Adrenal gland (tissue), 12 donors: ENCODE measurements around the gene HM13. TPM values are rescaled to one million over a fixed set of nuclear protein-coding genes. Genes with fewer than 3 reads are reported as not detected.
A peak's percentile ranks its signal among the peaks of the same experiment; 100 is the strongest.

Source experiments
- DNase-seq, 7 donors: peaks; one replicate each; pipeline ENCODE4 v3.0.0-alpha.2; 2019 to 2020
- H3K27ac ChIP-seq, 5 donors: fragments of 200-600 bp; sonication (generic) in 4 of 5; 1 replicate in 3 of 5; 2 replicates in 2 of 5; pipeline versions ENCODE4 v1.5.1 to v1.8.0; 2016 to 2020; ENCODE audit warnings: mild to moderate bottlenecking in 1 of 5
- H3K27me3 ChIP-seq: fragments of 200-600 bp; 2 replicates; pipeline ENCODE4 v1.8.0; 2021
- H3K36me3 ChIP-seq, 2 donors: fragments of 200-600 bp; replicated peaks in 1 of 2; 1 replicate in 1 of 2; 2 replicates in 1 of 2; pipeline versions ENCODE4 v1.5.1 to v1.8.0; 2018 to 2022
- H3K4me1 ChIP-seq, 2 donors: fragments of 200-600 bp; replicated peaks in 1 of 2; 1 replicate in 1 of 2; 2 replicates in 1 of 2; pipeline versions ENCODE4 v1.5.1 to v1.8.0; 2018 to 2021
- H3K4me3 ChIP-seq, 4 donors: fragments of 200-600 bp; sonication (generic) in 3 of 4; one replicate each; pipeline ENCODE4 v1.5.1; 2016 to 2018
- H3K9me3 ChIP-seq, 3 donors: fragments of 200-600 bp; sonication (generic) in 1 of 3; replicated peaks in 1 of 3; 1 replicate in 2 of 3; 2 replicates in 1 of 3; pipeline versions ENCODE4 v1.5.1 to v1.8.0; 2016 to 2021
- POLR2A ChIP-seq, 2 donors: fragments of 450-650 bp; IDR thresholded peaks; one replicate each; pipeline ENCODE4 v1.6.1; 2017; ENCODE audit warnings: antibody characterized with exemption in 2 of 2, mild to moderate bottlenecking in 2 of 2, moderate library complexity in 1 of 2
- WGBS, 4 donors: extraction: QIAGEN DNeasy Blood & Tissue Kit in 2 of 4; methylation state at CpG; one replicate each; pipeline versions ENCODE4 v1.1.5 to v1.1.7; 2013 to 2017; 5-methylcytosine and 5-hydroxymethylcytosine counted together
- intact Hi-C, 2 donors: fragments of 100-400 bp; cut with DNase I; formaldehyde crosslinking; loops; one replicate each; pipeline versions ENCODE4 v1.14.1 to v1.15.0; 2022 to 2023
- polyA plus RNA-seq, 3 donors: library from polyadenylated mRNA; stranded (reverse); fragments of 200-250 nt in 2 of 3; fragments of 350-450 nt in 1 of 3; fragmentation: Illumina TruSeq in 1 of 3; extraction: RNeasy Lipid Tissue Mini Kit (QIAGEN cat#74804) in 1 of 3; gene quantifications; one replicate each; pipeline ENCODE4 v1.2.3, GENCODE V29; 2013 to 2014
- total RNA-seq, 9 donors: library from RNA; depleted of rRNA in 4 of 9; stranded (reverse); fragments of >200 nt in 4 of 9; fragments of 120-200 nt in 1 of 9; fragmentation: NEBNext Ultra II Directional in 1 of 9; extraction: Animal tissue kit (Norgen Biotek cat#: 25700) in 1 of 9; gene quantifications; one replicate each; pipeline versions ENCODE4 v1.1.0 to v1.2.4, GENCODE V29; 2013 to 2023
- TF ChIP-seq, protein P1 (sequence below), 6 experiments: fragments of 450-650 bp in 4 of 6; fragments of 200-600 bp in 2 of 6; sonication (generic) in 1 of 6; IDR thresholded peaks; 1 replicate in 5 of 6; 2 replicates in 1 of 6; pipeline versions ENCODE4 v1.5.1 to v1.8.0; 2016 to 2021; ENCODE audit warnings: antibody characterized with exemption in 6 of 6, mild to moderate bottlenecking in 2 of 6, moderate library complexity in 1 of 6
- donor health status: healthy with polysubstance abuse.
- donor health status: Bipolar disorder and iron deficiency.
- donor health status: DM: yes; HTN: yes; CAD: no.
- donor health status: DM: no; HTN: no; CAD: no.
- donor health status: DM: no; HTN: no; CAD: no.
- donor health status: DM: yes; HTN: yes; CAD: no.

Gene HM13
- total and polyA plus RNA-seq, 12 donors: 48.5 to 356 (median 157) TPM

DNA sequence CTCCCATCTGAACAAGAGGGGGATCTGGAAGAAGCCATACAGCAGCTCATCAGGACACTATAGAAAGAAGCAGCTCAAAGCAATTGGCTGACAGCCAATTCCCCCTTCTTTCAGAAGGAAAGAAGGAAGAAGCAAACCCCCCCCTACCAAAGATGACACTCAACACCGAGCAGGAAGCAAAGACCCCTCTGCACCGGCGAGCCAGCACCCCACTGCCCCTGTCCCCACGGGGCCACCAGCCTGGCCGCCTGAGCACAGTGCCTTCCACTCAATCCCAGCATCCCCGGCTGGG lies 38.0 kb upstream of the HM13 start:
- Histone ChIP-seq H3K36me3 (no peaks in the 10 kb centered on the region), H3K27ac (no peak overlapping the region), H3K27me3 (peaks cover 17% of the 10 kb centered on the region), H3K4me3 (peak overlapping the region in 1 of 4 donors; percentile 56), H3K4me1 (peaks cover 0 to 7% of the 10 kb centered on the region in 2 donors), H3K9me3 (no peaks in the 10 kb centered on the region)
- intact Hi-C loops: no loop called here
- 56 to 61% (median 58%) methylated on average over 3 to 6 of the region's 6 CpGs; no CpG with 5 or more reads in 1 of the 4 donors for WGBS, 4 donors
- no peak for TF ChIP-seq POLR2A (IDR thresholded peaks at IDR 0.05)
- TF ChIP-seq, protein P1, sequence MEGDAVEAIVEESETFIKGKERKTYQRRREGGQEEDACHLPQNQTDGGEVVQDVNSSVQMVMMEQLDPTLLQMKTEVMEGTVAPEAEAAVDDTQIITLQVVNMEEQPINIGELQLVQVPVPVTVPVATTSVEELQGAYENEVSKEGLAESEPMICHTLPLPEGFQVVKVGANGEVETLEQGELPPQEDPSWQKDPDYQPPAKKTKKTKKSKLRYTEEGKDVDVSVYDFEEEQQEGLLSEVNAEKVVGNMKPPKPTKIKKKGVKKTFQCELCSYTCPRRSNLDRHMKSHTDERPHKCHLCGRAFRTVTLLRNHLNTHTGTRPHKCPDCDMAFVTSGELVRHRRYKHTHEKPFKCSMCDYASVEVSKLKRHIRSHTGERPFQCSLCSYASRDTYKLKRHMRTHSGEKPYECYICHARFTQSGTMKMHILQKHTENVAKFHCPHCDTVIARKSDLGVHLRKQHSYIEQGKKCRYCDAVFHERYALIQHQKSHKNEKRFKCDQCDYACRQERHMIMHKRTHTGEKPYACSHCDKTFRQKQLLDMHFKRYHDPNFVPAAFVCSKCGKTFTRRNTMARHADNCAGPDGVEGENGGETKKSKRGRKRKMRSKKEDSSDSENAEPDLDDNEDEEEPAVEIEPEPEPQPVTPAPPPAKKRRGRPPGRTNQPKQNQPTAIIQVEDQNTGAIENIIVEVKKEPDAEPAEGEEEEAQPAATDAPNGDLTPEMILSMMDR (IDR thresholded peaks at IDR 0.05): no peak
- no peak for DNase-seq

DNA sequence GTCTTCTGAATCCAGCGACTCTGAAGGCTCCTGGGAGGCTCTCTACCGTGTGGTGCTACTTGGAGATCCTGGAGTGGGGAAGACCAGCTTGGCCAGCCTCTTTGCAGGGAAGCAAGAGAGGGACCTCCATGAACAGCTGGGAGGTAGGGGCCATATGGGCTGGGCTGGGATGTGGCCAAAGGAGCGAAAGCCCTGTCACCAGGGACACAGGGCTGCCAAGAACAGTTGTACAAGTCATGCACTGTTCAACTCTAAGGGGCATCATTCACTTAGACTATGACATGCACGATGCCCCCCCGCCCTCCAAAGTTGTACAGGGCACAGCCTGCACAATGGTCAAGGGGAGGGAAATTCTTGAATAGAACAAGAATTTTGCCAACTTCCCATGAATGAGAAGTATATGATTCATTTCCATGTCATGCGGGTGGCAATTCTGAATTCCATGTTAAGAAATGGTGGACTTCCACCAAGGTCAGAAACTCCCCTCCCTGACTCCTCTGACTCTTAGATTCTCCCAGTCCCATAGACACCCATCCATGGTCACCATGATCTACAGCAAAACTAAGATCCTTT lies 37.5 kb upstream of the HM13 start:
- no peak overlapping the region for H3K27ac ChIP-seq
- peaks cover 0 to 7% of the 10 kb centered on the region in 2 donors for H3K4me1 ChIP-seq
- no peaks in the 10 kb centered on the region for H3K9me3 ChIP-seq
- H3K36me3 ChIP-seq: no peaks in the 10 kb centered on the region
- peaks cover 17% of the 10 kb centered on the region for H3K27me3 ChIP-seq
- H3K4me3 ChIP-seq: peak overlapping the region in 1 of 4 donors; percentile 56
- TF ChIP-seq, protein P1 (IDR thresholded peaks at IDR 0.05): no peak
- TF ChIP-seq POLR2A (IDR thresholded peaks at IDR 0.05): no peak
- WGBS, 4 donors: 72 to 85% (median 74%) methylated on average over 4 to 6 of the region's 6 CpGs
- intact Hi-C loops: no loop called here
- no peak for DNase-seq

DNA sequence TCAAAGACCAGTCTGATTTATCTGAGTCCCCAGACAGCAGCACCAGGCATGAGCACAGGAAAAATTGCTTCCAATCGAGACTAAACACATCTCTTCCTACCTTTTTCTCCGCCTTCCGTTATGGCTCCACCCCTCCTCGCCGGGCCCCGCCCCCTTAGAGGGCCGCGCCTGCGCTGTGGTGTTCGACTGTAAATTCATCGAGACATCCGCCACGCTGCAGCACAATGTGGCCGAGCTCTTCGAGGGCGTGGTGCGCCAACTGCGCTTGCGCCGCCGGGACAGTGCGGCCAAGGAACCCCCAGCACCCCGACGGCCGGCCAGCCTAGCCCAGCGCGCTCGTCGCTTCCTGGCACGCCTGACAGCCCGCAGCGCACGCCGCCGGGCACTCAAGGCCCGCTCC lies 30.2 kb upstream of the HM13 start:
- DNase-seq: no peak
- peak overlapping the region in 1 of 5 donors; percentile 49 for H3K27ac ChIP-seq
- H3K27me3 ChIP-seq: peaks cover 5% of the 10 kb centered on the region
- no peak for TF ChIP-seq POLR2A (IDR thresholded peaks at IDR 0.05)
- WGBS, 4 donors: 17 to 37% (median 31%) methylated on average over 23 to 36 of the region's 36 CpGs
- intact Hi-C loops: no loop called here
- no peak overlapping the region for H3K4me3 ChIP-seq
- H3K9me3 ChIP-seq: no peaks in the 10 kb centered on the region
- no peaks in the 10 kb centered on the region for H3K36me3 ChIP-seq
- no peaks in the 10 kb centered on the region for H3K4me1 ChIP-seq

DNA sequence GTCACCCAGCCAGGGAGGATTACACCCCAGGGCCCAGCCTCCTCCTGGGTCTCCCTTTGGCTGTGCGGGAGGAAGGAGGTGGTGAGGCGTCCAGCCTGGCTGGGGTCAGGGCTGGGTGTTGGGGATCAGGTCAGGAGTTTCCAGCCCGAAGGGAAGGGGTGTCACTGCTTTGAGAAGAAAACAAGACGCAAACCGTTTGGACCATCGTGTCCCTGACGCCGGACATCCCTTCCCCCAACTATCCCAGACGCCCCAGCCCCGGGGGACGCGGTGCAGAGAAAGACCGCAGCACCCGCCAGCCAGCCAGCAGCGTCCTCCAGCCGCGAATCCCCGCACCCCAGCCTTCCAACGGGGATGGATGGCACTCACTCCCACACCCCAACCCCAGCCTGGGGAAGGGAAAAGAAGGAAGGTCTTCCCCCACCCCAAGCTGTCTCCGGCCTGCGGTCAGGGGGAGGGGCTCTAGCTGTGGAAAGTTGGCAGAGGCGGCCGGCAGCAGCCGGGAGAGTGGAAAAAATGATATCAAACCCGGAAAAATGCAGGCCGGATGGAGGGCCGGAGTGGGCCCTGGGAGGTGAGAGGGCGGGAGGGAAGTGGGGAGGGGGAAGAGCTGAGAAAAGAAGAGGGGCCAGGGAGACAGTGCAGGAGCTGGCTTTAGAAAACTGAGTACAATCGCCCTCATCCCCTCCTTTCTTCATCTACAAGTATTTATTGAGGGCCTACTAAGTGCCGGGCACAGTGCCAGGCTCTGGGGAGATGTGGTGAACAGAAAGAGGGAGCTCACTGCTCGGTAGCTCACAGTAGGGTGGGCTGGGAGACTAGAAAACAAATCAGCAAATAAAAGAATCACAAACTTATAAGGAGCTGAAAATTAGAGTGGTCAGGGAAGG lies 28.5 kb upstream of the HM13 start:
- WGBS, 4 donors: 8 to 11% (median 10%) methylated on average over 24 to 31 of the region's 31 CpGs
- no peaks in the 10 kb centered on the region for H3K9me3 ChIP-seq
- H3K4me1 ChIP-seq: no peaks in the 10 kb centered on the region
- TF ChIP-seq, protein P1 (IDR thresholded peaks at IDR 0.05): no peak
- TF ChIP-seq POLR2A (IDR thresholded peaks at IDR 0.05): no peak
- H3K4me3 ChIP-seq: peak overlapping the region in 1 of 4 donors; percentile 44
- intact Hi-C loops: no loop called here
- DNase-seq: peak; percentile 42 to 78 (median 59)
- H3K27me3 ChIP-seq: peaks cover 5% of the 10 kb centered on the region
- H3K36me3 ChIP-seq: no peaks in the 10 kb centered on the region
- H3K27ac ChIP-seq: peak overlapping the region in 3 of 5 donors; percentile 38 to 84 (median 71)
